GM19452 (cell line): ENCODE data around the gene KIR3DL2.
"Not testable (repeated sequence)": the region's sequence is repeated elsewhere in the genome, so short reads cannot be mapped to it uniquely, and the experiment has no call there.

Experiments used
- ATAC-seq: cut with Tn5 transposase; IDR thresholded peaks from one replicate; pipeline ENCODE4 v1.9.1; 2021; ENCODE audit not compliant: unreplicated experiment

The KIR3DL2 gene

GRCh38 chr19:54863459-54863858 lies 13.2 kb downstream of the KIR3DL2 start:
- not testable (repeated sequence) for ATAC-seq

GRCh38 chr19:54871696-54872095 lies 21.5 kb downstream of the KIR3DL2 start:
- ATAC-seq: no peak

DNA sequence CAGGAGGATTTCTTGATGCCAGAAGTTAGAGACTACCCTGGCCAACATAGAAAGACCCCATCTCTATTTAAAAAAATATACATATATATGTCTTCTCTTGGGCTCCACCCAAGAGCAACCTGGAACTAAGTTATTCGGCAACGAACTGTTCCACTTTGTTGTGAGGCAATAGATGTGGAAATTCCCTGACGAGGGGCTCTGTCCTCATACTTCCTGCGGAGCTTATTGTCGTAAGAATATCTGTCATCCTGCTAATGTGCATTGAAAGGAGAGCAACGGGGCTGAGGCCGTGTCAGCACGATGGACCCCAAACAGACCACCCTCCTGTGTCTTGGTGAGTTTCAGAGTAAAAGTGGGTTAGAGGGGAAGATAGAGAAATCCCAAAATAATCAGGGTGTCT lies 23.7 kb downstream of the KIR3DL2 start, which contains the start of gene FCAR:
Gene FCAR, plus strand, starts transcription at position 246 of the 400 bp plus-strand sequence. Its CDS starts 55 bp downstream, at position 301.
- no peak for ATAC-seq

DNA sequence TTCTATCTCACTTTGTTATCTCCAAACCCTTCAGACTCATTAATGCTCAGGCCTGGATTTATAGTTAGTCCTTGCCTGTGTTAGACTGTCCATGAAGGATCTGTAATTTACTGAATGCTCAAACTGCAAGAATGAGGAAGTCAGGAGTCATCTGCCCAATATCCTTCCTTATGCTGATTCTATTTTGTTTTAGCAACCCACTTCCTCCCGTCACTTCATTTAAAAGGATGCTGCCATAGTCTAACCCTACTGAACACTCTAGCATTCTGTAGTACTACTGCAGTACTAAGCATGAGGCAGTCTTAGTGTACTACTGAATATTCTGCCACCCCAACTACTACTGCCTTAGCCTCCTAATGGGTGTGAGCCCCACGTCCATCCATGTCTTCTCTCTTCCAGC lies 25.3 kb downstream of the KIR3DL2 start:
- no peak for ATAC-seq

GRCh38 chr19:54877471-54877870 lies 27.2 kb downstream of the KIR3DL2 start:
- ATAC-seq: no peak

- no peak for ATAC-seq
Measured at GRCh38 chr19:54881884-54882283, 31.6 kb downstream of the KIR3DL2 start.

- ATAC-seq: no peak
Measured at GRCh38 chr19:54882758-54883157, 32.5 kb downstream of the KIR3DL2 start.

- no peak for ATAC-seq
Measured at GRCh38 chr19:54883228-54883627, 33.0 kb downstream of the KIR3DL2 start.

DNA sequence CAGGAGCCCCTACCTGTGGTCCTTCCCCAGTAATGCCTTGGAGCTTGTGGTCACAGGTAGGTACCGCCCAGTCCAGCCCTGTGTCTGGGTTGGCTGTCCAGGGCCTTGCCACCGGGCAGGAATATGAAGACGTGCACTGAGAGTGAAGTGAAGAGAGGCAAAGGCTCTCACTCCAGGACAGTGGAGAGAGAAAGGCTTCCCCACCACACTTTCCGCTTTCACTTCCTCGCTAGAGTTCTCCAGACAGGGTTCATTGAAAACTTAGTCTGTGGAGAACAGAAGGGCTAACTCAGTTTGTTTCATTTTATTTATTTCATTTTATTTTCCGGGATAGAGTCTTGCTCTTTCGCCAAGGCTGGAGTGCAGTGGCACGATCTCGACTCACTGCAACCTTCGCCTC lies 38.0 kb downstream of the KIR3DL2 start:
- no peak for ATAC-seq

- ATAC-seq: no peak
Measured at GRCh38 chr19:54889566-54889965, 39.3 kb downstream of the KIR3DL2 start.

DNA sequence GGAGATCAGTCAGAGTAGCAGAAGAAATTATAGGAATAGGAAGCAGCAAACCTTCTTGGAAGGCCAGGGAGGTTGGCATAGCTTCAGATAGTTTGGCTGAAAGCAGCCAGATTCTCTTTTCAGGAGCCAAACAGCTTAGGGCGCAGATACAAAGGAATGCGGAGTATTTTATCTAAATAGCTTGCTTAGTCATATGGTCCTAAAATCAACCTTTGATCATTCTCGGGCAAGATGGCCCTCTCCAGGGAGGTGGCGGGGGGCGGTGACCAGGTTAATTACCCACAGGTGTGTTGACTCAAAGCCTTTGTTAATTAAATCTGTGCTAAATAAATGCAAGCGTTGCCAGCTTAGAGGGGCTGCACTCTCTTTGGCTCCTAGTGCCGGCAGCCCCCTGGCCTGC lies 43.2 kb downstream of the KIR3DL2 start:
- no peak for ATAC-seq

- not testable (repeated sequence) for ATAC-seq
Measured at GRCh38 chr19:54894106-54894505, 43.9 kb downstream of the KIR3DL2 start.

DNA sequence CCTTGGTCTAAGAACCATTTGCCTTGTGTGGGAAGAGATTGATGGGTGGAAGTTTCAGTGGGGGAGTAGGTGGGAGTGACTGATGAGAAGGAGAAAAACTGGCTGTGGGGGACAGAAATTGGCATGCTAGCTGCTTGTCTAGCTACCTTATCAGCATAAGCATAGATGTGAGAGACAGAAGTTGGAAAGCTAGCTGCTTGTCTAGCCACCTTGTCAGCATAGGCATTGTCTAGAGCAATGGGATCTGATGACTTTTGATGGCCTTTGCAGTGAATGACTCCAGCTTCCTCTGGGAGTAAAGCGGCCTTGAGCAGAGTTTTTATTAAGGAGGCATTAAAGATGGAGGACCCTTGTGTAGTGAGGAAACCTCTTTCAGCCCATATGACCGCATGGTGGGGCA lies 45.8 kb downstream of the KIR3DL2 start:
- no peak for ATAC-seq

GRCh38 chr19:54898685-54899084 lies 48.4 kb downstream of the KIR3DL2 start:
- ATAC-seq: not testable (repeated sequence)

GRCh38 chr19:54899646-54900045 lies 49.4 kb downstream of the KIR3DL2 start:
- ATAC-seq: not testable (repeated sequence)

DNA sequence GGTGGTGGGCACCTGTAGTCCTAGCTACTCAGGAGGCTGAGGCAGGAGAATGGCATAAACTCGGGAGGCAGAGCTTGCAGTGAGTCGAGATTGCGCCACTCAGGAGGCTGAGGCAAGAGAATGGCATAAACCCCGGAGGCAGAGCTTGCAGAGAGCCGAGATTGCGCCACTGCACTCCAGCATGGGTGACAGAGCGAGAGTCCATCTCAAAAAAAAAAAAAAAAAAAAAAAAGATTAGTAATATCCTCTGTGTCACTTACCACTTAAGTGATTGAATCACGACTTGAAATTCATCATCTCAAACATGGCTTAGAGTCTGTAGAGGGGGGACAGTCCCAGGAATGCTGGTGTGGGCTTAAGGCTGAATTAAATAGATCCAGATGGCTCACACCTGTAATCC lies 50.9 kb downstream of the KIR3DL2 start:
- ATAC-seq: not testable (repeated sequence)

- ATAC-seq: no peak
Measured at GRCh38 chr19:54902061-54902460, 51.8 kb downstream of the KIR3DL2 start.

GRCh38 chr19:54903303-54903702 lies 53.1 kb downstream of the KIR3DL2 start:
- no peak for ATAC-seq

GRCh38 chr19:54904261-54904660 lies 54.0 kb downstream of the KIR3DL2 start:
- not testable (repeated sequence) for ATAC-seq

DNA sequence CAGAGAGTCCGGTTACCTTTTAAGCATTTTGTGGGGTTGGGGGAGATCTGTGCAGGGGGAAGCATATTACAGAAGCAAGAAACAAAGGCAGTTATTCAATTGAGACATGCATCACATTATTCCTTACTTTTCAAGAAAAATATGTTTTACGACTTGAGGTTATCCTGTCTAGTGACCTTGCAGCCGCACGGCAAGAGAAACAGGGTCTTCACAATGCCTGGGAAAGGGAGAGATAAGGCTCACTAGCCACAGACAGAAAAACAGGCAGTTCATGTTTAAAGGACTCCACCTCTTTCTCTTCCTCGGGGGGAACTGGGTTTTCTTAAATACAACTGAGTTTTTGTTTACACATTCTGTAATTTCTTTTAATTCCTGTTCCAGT lies 55.2 kb downstream of the KIR3DL2 start:
- no peak for ATAC-seq

DNA sequence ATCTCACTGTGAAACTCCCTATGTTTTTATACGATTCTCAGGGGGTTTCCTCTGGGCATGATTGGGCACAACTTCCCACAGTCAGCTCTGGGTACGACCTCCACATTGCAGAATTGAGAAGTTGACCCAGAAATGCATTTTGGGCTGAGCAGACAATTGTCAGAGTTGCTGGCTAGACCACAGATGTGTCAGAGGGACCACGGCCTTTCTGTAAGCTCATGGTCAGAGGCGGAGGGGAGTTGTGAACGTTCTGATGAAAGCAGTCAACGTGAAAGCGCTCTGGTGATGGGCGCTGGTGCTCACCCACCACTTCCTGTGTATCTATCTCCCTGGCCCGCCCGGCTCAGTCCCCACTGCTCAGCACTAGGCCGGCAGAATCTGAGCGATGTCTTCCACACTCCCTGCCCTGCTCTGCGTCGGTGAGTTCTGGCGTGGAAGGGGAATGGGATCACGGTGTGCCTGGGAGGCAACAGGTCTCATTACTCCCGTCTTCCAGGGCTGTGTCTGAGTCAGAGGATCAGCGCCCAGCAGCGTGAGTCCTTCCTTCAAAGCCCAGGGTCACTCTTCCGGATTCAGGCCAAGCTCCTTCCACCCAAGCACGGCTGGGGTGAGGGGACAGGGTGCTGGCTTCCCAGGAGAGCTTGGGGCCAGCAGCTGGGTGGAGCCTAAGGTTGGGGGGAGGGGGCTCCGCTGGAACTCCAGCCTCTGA lies 55.7 kb downstream of the KIR3DL2 start, which contains the start of gene NCR1:
Gene NCR1, plus strand, starts transcription at position 346 of the 709 bp plus-strand sequence. Its CDS starts 40 bp downstream, at position 386.
- no peak for ATAC-seq

DNA sequence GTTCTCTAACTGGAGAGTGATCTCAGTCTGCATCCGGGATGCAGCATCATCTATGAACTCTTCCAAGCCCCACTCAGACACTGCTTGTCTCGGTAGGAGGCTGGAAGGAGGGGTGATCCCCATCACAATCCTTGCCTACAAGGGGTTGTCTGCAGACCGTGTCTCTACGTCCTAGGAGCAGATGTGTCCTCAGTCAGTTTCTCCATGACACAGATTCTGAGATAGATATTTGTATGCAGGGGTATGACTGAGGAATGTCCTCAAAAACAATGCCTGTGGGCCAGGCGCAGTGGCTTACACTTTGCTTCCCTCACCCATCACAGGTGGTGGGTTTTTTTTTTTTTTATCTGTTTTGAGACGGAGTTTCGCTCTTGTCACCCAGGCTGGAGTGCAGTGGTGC lies 56.6 kb downstream of the KIR3DL2 start:
- no peak for ATAC-seq

GRCh38 chr19:54907899-54908298 lies 57.7 kb downstream of the KIR3DL2 start:
- ATAC-seq: not testable (repeated sequence)
